Fibroblast of skin of right biceps (primary cell): Measurements from ENCODE around the gene UNKL.

Source experiments
- DNase-seq: peaks from one replicate; pipeline ENCODE4 v3.0.0-alpha.2; 2013

The UNKL gene

GRCh38 chr16:1349351-1349750 lies 65.2 kb downstream of the UNKL start:
- DNase-seq: no peak

GRCh38 chr16:1348926-1349325 lies 65.6 kb downstream of the UNKL start:
- no peak for DNase-seq

GRCh38 chr16:1348441-1348840 lies 66.1 kb downstream of the UNKL start:
- no peak for DNase-seq

- DNase-seq: no peak
These were observed 66.5 kb downstream of the UNKL start for GRCh38 chr16:1347962-1348361.

GRCh38 chr16:1347286-1347855 lies 67.1 kb downstream of the UNKL start:
- no peak for DNase-seq

- no peak for DNase-seq
These were observed 67.8 kb downstream of the UNKL start for GRCh38 chr16:1346422-1347285.

- no peak for DNase-seq
These were observed 68.7 kb downstream of the UNKL start for GRCh38 chr16:1345651-1346421.

- no peak for DNase-seq
These were observed 69.4 kb downstream of the UNKL start for GRCh38 chr16:1345087-1345486.

- DNase-seq: no peak
These were observed 70.0 kb downstream of the UNKL start for GRCh38 chr16:1344499-1344898.

- DNase-seq: no peak
These were observed 70.9 kb downstream of the UNKL start for GRCh38 chr16:1343428-1344242.

GRCh38 chr16:1342526-1343427 lies 71.7 kb downstream of the UNKL start:
- DNase-seq: peak; percentile 76

- no peak for DNase-seq
These were observed 72.7 kb downstream of the UNKL start for GRCh38 chr16:1341495-1342420.

GRCh38 chr16:1340730-1341494 lies 73.6 kb downstream of the UNKL start:
- no peak for DNase-seq

- DNase-seq: no peak
These were observed 75.4 kb downstream of the UNKL start for GRCh38 chr16:1338855-1339675.

GRCh38 chr16:1338119-1338730 lies 76.3 kb downstream of the UNKL start:
- DNase-seq: no peak

- no peak for DNase-seq
These were observed 77.0 kb downstream of the UNKL start for GRCh38 chr16:1337486-1337885.

GRCh38 chr16:1336619-1337018 lies 77.9 kb downstream of the UNKL start:
- no peak for DNase-seq

GRCh38 chr16:1335996-1336395 lies 78.5 kb downstream of the UNKL start:
- no peak for DNase-seq
